K562 (cell line): ENCODE results near the gene HLA-DOB. TPM values are rescaled to one million over a fixed set of nuclear protein-coding genes. Genes with fewer than 3 reads are reported as not detected.
A peak's percentile ranks its signal among the peaks of the same experiment; 100 is the strongest.

Experiments
- CAMTA2 ChIP-seq: fragments of 250-450 bp; sonication (Bioruptor Pico); conservative IDR thresholded peaks from 2 replicates; pipeline ENCODE4 v1.5.1; 2022
- CXXC5 ChIP-seq: fragments of 250-450 bp; sonication (Bioruptor Pico); IDR thresholded peaks from 2 replicates; pipeline ENCODE4 v1.8.0; 2022; ENCODE audit warnings: inconsistent platforms, mild to moderate bottlenecking, moderate library complexity
- FOXJ3 ChIP-seq: sonication (generic); formaldehyde crosslinking; IDR thresholded peaks from 2 replicates; pipeline ENCODE4 v1.4.0; 2020; ENCODE audit warnings: mild to moderate bottlenecking, missing genetic modification reagents
- FOXK2 ChIP-seq, 2 experiments: fragments of 450-650 bp; IDR thresholded peaks in 1 of 2; conservative IDR thresholded peaks in 1 of 2; 2 replicates each; pipeline ENCODE4 v1.6.1; 2016; ENCODE audit warnings: low read depth in 2 of 2, mild to moderate bottlenecking in 1 of 2
- JUND ChIP-seq, 2 experiments: IDR thresholded peaks; 2 replicates in 1 of 2; 3 replicates in 1 of 2; pipeline ENCODE4 v1.6.1; 2011; ENCODE audit warnings: borderline replicate concordance in 2 of 2, low read depth in 2 of 2, low read length in 2 of 2, improper control_type of control experiment in 1 of 2, missing biosample characterization in 1 of 2, missing genetic modification characterization in 1 of 2, missing genetic modification reagents in 1 of 2
- KAT8 ChIP-seq: fragments of 450-650 bp; IDR thresholded peaks from 2 replicates; pipeline ENCODE4 v1.6.1; 2016; ENCODE audit warnings: low read depth, mild to moderate bottlenecking
- NFIX ChIP-seq: fragments of 250-450 bp; sonication (Bioruptor Pico); IDR thresholded peaks from 2 replicates; pipeline ENCODE4 v1.4.0; 2020; ENCODE audit warnings: low read depth, mild to moderate bottlenecking, moderate library complexity
- RBM14 ChIP-seq: fragments of 200-400 bp; formaldehyde crosslinking; IDR thresholded peaks from 2 replicates; pipeline ENCODE4 v1.6.1; 2018; ENCODE audit warnings: low read depth, mild to moderate bottlenecking, low read length, moderate library complexity, borderline replicate concordance; ENCODE audit not compliant: insufficient read depth
- RFX1 ChIP-seq: fragments of 450-650 bp; IDR thresholded peaks from 2 replicates; pipeline ENCODE4 v1.6.1; 2016; ENCODE audit warnings: mild to moderate bottlenecking, moderate library complexity
- SMC3 ChIP-seq: conservative IDR thresholded peaks from 2 replicates; pipeline ENCODE4 v1.6.1; 2011; ENCODE audit warnings: low read depth, low read length, improper control_type of control experiment; ENCODE audit not compliant: insufficient read depth
- SUPT5H ChIP-seq: fragments of 450-650 bp; IDR thresholded peaks from 2 replicates; pipeline ENCODE4 v1.6.1; 2016
- ZNF589 ChIP-seq: fragments of 200-800 bp; sonication (Bioruptor generic); IDR thresholded peaks from 2 replicates; pipeline ENCODE4 v1.6.1; 2016; ENCODE audit warnings: low read depth, missing genetic modification characterization, missing compliant biosample characterization
- ZNF696 ChIP-seq: fragments of 250-450 bp; sonication (Bioruptor Pico); conservative IDR thresholded peaks from 2 replicates; pipeline ENCODE4 v1.4.0; 2020; ENCODE audit warnings: mild to moderate bottlenecking, moderate library complexity
- polyA plus RNA-seq, 8 experiments: library from polyadenylated mRNA; depleted of rRNA in 4 of 8; stranded (reverse) in 5 of 8; unstranded in 3 of 8; fragments of >200 nt; fragmentation: Nextera tagmentation in 2 of 8; fragmentation: Illumina TruSeq in 1 of 8; extraction: Ambion mirVana in 2 of 8; extraction: Trizol in 1 of 8; gene quantifications; 2 replicates each; pipeline versions ENCODE4 v1.2.1 to v1.2.3, GENCODE V29; 2011 to 2014; ENCODE audit warnings: inconsistent platforms in 1 of 8, missing spikeins in 1 of 8
- total RNA-seq, 7 experiments: library from RNA; depleted of rRNA in 6 of 7; stranded (reverse); fragments of >200 nt in 6 of 7; fragmentation: Illumina TruSeq in 2 of 7; extraction: Trizol in 2 of 7; gene quantifications; 2 replicates each; pipeline versions ENCODE4 v1.2.1 to v1.2.3, GENCODE V29; 2011 to 2021; ENCODE audit warnings: low replicate concordance in 1 of 7
- TF ChIP-seq, protein P1 (sequence below): fragments of 250-450 bp; sonication (Bioruptor Pico); IDR thresholded peaks from 2 replicates; pipeline ENCODE4 v1.9.0; 2021; ENCODE audit warnings: mild to moderate bottlenecking, inconsistent platforms
- TF ChIP-seq, protein P2 (sequence below): fragments of 450-650 bp; IDR thresholded peaks from 2 replicates; pipeline ENCODE4 v1.6.1; 2016; ENCODE audit warnings: antibody characterized with exemption
- TF ChIP-seq, protein P3 (sequence below): sonication (generic); formaldehyde crosslinking; IDR thresholded peaks from 2 replicates; pipeline ENCODE4 v1.8.1; 2022; ENCODE audit warnings: missing genetic modification reagents
- TF ChIP-seq, protein P4 (sequence below), 2 experiments: fragments of 450-650 bp; IDR thresholded peaks; 2 replicates each; pipeline ENCODE4 v1.6.1; 2018; ENCODE audit warnings: mild to moderate bottlenecking in 2 of 2, low read depth in 1 of 2; ENCODE audit not compliant: partially characterized antibody in 2 of 2

The HLA-DOB gene
- total and polyA plus RNA-seq, 9 of the 15 experiments (the other 6 are each of a cell fraction or from before 2014, with no cell fraction given): 1.2 to 4.0 (median 2.5) TPM

DNA sequence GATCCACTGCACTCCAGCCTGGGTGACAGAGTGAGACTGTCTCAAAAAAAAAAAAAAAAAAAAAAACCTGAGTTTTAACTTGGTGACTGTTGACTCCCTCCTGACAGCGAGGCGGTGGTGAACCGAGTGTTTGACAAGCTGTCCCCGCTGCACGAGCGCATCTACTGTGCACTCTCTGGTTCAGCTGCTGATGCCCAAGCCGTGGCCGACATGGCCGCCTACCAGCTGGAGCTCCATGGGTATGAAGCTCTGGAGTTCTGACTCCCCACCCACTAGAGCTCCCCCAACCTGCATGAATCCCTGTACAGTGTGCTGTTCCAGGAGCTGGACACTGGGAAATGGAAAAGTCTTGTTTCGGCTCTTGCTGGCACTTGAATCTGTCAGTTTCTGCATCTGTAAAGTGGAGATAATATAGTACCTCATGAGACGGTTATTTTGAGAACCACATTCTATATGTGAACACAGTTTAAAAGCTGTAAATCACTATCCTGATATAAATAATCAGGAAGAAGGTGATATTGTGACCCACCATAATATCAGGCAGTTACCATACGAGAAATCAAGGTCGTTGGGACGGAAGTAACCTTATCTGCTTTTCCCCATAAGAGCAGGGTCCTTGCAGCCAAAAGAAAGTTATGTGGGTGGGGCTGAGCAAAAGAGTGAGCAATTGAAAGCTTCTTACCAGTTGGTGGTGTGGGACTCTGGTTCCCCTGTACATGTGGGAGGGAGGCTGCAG is 40.5 kb upstream of the HLA-DOB start (continued):
- TF ChIP-seq JUND (IDR thresholded peaks at IDR 0.05; ENCODE audit: borderline replicate concordance, low read depth, low read length) (no peak), JUND (tag; IDR thresholded peaks at IDR 0.05; ENCODE audit: borderline replicate concordance, low read depth, low read length) (no peak; the same call in 2 of the 3 replicates), FOXJ3 (CRISPR knock-in tag) (no peak), ZNF589 (no peak), CAMTA2 (no peak), SUPT5H (no peak), FOXK2 (conservative IDR thresholded peaks at IDR 0.05 in 1 of 2, IDR thresholded peaks at IDR 0.05 in 1 of 2; ENCODE audit: low read depth in 2 of 2) (no peak), KAT8 (no peak), SMC3 (no peak), CXXC5 (CRISPR knock-in tag) (0 out of 2 replicates have a peak, but pooled peaks have one; percentile 24), RBM14 (no peak), ZNF696 (CRISPR knock-in tag) (no peak), RFX1 (no peak), NFIX (CRISPR knock-in tag) (no peak)
- TF ChIP-seq, protein P1, sequence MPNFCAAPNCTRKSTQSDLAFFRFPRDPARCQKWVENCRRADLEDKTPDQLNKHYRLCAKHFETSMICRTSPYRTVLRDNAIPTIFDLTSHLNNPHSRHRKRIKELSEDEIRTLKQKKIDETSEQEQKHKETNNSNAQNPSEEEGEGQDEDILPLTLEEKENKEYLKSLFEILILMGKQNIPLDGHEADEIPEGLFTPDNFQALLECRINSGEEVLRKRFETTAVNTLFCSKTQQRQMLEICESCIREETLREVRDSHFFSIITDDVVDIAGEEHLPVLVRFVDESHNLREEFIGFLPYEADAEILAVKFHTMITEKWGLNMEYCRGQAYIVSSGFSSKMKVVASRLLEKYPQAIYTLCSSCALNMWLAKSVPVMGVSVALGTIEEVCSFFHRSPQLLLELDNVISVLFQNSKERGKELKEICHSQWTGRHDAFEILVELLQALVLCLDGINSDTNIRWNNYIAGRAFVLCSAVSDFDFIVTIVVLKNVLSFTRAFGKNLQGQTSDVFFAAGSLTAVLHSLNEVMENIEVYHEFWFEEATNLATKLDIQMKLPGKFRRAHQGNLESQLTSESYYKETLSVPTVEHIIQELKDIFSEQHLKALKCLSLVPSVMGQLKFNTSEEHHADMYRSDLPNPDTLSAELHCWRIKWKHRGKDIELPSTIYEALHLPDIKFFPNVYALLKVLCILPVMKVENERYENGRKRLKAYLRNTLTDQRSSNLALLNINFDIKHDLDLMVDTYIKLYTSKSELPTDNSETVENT: no peak
- TF ChIP-seq, protein P2, sequence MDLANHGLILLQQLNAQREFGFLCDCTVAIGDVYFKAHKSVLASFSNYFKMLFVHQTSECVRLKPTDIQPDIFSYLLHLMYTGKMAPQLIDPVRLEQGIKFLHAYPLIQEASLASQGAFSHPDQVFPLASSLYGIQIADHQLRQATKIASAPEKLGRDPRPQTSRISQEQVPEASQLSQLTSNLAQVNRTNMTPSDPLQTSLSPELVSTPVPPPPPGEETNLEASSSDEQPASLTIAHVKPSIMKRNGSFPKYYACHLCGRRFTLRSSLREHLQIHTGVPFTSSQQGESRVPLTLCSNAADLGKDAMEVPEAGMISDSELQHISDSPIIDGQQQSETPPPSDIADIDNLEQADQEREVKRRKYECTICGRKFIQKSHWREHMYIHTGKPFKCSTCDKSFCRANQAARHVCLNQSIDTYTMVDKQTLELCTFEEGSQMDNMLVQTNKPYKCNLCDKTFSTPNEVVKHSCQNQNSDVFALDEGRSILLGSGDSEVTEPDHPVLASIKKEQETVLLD: no peak
- TF ChIP-seq, protein P3, sequence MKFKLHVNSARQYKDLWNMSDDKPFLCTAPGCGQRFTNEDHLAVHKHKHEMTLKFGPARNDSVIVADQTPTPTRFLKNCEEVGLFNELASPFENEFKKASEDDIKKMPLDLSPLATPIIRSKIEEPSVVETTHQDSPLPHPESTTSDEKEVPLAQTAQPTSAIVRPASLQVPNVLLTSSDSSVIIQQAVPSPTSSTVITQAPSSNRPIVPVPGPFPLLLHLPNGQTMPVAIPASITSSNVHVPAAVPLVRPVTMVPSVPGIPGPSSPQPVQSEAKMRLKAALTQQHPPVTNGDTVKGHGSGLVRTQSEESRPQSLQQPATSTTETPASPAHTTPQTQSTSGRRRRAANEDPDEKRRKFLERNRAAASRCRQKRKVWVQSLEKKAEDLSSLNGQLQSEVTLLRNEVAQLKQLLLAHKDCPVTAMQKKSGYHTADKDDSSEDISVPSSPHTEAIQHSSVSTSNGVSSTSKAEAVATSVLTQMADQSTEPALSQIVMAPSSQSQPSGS: no peak
- TF ChIP-seq, protein P4, sequence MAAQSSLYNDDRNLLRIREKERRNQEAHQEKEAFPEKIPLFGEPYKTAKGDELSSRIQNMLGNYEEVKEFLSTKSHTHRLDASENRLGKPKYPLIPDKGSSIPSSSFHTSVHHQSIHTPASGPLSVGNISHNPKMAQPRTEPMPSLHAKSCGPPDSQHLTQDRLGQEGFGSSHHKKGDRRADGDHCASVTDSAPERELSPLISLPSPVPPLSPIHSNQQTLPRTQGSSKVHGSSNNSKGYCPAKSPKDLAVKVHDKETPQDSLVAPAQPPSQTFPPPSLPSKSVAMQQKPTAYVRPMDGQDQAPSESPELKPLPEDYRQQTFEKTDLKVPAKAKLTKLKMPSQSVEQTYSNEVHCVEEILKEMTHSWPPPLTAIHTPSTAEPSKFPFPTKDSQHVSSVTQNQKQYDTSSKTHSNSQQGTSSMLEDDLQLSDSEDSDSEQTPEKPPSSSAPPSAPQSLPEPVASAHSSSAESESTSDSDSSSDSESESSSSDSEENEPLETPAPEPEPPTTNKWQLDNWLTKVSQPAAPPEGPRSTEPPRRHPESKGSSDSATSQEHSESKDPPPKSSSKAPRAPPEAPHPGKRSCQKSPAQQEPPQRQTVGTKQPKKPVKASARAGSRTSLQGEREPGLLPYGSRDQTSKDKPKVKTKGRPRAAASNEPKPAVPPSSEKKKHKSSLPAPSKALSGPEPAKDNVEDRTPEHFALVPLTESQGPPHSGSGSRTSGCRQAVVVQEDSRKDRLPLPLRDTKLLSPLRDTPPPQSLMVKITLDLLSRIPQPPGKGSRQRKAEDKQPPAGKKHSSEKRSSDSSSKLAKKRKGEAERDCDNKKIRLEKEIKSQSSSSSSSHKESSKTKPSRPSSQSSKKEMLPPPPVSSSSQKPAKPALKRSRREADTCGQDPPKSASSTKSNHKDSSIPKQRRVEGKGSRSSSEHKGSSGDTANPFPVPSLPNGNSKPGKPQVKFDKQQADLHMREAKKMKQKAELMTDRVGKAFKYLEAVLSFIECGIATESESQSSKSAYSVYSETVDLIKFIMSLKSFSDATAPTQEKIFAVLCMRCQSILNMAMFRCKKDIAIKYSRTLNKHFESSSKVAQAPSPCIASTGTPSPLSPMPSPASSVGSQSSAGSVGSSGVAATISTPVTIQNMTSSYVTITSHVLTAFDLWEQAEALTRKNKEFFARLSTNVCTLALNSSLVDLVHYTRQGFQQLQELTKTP (IDR thresholded peaks at IDR 0.05; ENCODE audit: low read depth in 1 of 2, partially characterized antibody in 2 of 2): peak in 1 of 2 experiments; percentile 88
